Astrocyte (in vitro differentiated cells and primary cell): Measurements from ENCODE around the gene ZC3H11A.

Experiments
- EZH2 ChIP-seq: IDR thresholded peaks from 2 replicates; pipeline ENCODE4 v1.6.1; 2012; ENCODE audit warnings: mild to moderate bottlenecking, low read length, inconsistent platforms; ENCODE audit not compliant: insufficient read depth
- TF ChIP-seq, protein P1 (sequence below): IDR thresholded peaks from 2 replicates; pipeline ENCODE4 v1.5.1; 2011; ENCODE audit warnings: low read depth, mild to moderate bottlenecking, inconsistent platforms, low read length, moderate library complexity; ENCODE audit not compliant: insufficient read depth

DNA sequence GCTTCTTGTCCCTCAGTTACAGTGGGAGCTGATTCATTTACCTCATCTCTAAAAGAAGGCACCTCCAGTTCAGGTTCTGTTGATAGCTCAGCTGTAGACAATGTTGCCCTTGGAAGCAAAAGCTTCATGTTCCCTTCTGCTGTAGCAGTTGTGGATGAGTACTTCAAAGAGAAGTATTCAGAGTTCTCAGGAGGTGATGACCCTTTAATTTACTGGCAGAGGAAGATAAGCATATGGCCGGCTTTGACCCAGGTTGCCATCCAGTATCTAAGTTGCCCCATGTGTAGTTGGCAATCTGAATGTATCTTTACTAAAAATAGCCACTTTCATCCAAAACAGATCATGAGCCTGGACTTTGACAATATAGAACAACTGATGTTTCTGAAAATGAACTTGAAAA lies 4.5 kb downstream of the ZC3H11A start:
- TF ChIP-seq, protein P1, sequence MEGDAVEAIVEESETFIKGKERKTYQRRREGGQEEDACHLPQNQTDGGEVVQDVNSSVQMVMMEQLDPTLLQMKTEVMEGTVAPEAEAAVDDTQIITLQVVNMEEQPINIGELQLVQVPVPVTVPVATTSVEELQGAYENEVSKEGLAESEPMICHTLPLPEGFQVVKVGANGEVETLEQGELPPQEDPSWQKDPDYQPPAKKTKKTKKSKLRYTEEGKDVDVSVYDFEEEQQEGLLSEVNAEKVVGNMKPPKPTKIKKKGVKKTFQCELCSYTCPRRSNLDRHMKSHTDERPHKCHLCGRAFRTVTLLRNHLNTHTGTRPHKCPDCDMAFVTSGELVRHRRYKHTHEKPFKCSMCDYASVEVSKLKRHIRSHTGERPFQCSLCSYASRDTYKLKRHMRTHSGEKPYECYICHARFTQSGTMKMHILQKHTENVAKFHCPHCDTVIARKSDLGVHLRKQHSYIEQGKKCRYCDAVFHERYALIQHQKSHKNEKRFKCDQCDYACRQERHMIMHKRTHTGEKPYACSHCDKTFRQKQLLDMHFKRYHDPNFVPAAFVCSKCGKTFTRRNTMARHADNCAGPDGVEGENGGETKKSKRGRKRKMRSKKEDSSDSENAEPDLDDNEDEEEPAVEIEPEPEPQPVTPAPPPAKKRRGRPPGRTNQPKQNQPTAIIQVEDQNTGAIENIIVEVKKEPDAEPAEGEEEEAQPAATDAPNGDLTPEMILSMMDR = no peak
- TF ChIP-seq EZH2 = no peak
